HG03565 (cell line): Measurements from ENCODE around the gene STIM2.
"Not testable (repeated sequence)": the region's sequence is repeated elsewhere in the genome, so short reads cannot be mapped to it uniquely, and the experiment has no call there.

Experiments used
- ATAC-seq: cut with Tn5 transposase; IDR thresholded peaks from one replicate; pipeline ENCODE4 v1.9.1; 2021; ENCODE audit warnings: mild to moderate bottlenecking, moderate library complexity; ENCODE audit not compliant: unreplicated experiment

The STIM2 gene

GRCh38 chr4:26947318-26947717 lies 86.7 kb downstream of the STIM2 start:
- no peak for ATAC-seq

- no peak for ATAC-seq
These were observed 89.8 kb downstream of the STIM2 start for GRCh38 chr4:26950446-26950845.

GRCh38 chr4:26952891-26953290 lies 92.2 kb downstream of the STIM2 start:
- ATAC-seq: no peak

- ATAC-seq: no peak
These were observed 92.7 kb downstream of the STIM2 start for GRCh38 chr4:26953366-26953765.

GRCh38 chr4:26953770-26954423 lies 93.3 kb downstream of the STIM2 start:
- no peak for ATAC-seq

GRCh38 chr4:26955241-26955640 lies 94.6 kb downstream of the STIM2 start:
- no peak for ATAC-seq

- ATAC-seq: peak; percentile 45
These were observed 98.4 kb downstream of the STIM2 start for GRCh38 chr4:26958925-26959653.

GRCh38 chr4:26959654-26960047 lies 99.0 kb downstream of the STIM2 start:
- ATAC-seq: no peak

GRCh38 chr4:26962720-26963119 lies 102.1 kb downstream of the STIM2 start:
- no peak for ATAC-seq

GRCh38 chr4:26964512-26964911 lies 103.9 kb downstream of the STIM2 start:
- no peak for ATAC-seq

GRCh38 chr4:26964994-26965393 lies 104.4 kb downstream of the STIM2 start:
- ATAC-seq: peak; percentile 57

- ATAC-seq: not testable (repeated sequence)
These were observed 115.0 kb downstream of the STIM2 start for GRCh38 chr4:26975464-26976181.

- ATAC-seq: no peak
These were observed 117.9 kb downstream of the STIM2 start for GRCh38 chr4:26978387-26979053.

- no peak for ATAC-seq
These were observed 124.3 kb downstream of the STIM2 start for GRCh38 chr4:26984896-26985295.

GRCh38 chr4:26985873-26986272 lies 125.2 kb downstream of the STIM2 start:
- ATAC-seq: peak; percentile 88

- no peak for ATAC-seq
These were observed 126.5 kb downstream of the STIM2 start for GRCh38 chr4:26987191-26987590.

- no peak for ATAC-seq
These were observed 130.4 kb downstream of the STIM2 start for GRCh38 chr4:26991057-26991456.

GRCh38 chr4:26992657-26993361 lies 132.2 kb downstream of the STIM2 start:
- peak; percentile 91 for ATAC-seq

GRCh38 chr4:26993539-26993938 lies 132.9 kb downstream of the STIM2 start:
- ATAC-seq: no peak

- ATAC-seq: no peak
These were observed 133.3 kb downstream of the STIM2 start for GRCh38 chr4:26993967-26994366.

GRCh38 chr4:26995316-26995715 lies 134.7 kb downstream of the STIM2 start:
- ATAC-seq: no peak
